Cardiac septum (tissue), 1 donor: ENCODE data around the gene STK17B. TPM values are rescaled to one million over a fixed set of nuclear protein-coding genes. Genes with fewer than 3 reads are reported as not detected.

Experiments
- DNase-seq: peaks from one replicate; pipeline ENCODE4 v3.0.0-alpha.2; 2020; ENCODE audit warnings: low spot score
- intact Hi-C: fragments of 100-400 bp; cut with DNase I; formaldehyde crosslinking; loops from one replicate; pipeline ENCODE4 v1.14.0; 2022
- total RNA-seq: library from RNA; stranded (reverse); fragmentation: NEBNext Ultra II Directional; extraction: Animal tissue kit (Norgen Biotek cat#: 25700); gene quantifications from one replicate; pipeline ENCODE4 v1.2.1, GENCODE V29; 2021
- donor health status: DM: no; HTN: no; CAD: no.

The STK17B gene
- total RNA-seq, 1 donor from 2014 or later: 4.0 TPM

DNA sequence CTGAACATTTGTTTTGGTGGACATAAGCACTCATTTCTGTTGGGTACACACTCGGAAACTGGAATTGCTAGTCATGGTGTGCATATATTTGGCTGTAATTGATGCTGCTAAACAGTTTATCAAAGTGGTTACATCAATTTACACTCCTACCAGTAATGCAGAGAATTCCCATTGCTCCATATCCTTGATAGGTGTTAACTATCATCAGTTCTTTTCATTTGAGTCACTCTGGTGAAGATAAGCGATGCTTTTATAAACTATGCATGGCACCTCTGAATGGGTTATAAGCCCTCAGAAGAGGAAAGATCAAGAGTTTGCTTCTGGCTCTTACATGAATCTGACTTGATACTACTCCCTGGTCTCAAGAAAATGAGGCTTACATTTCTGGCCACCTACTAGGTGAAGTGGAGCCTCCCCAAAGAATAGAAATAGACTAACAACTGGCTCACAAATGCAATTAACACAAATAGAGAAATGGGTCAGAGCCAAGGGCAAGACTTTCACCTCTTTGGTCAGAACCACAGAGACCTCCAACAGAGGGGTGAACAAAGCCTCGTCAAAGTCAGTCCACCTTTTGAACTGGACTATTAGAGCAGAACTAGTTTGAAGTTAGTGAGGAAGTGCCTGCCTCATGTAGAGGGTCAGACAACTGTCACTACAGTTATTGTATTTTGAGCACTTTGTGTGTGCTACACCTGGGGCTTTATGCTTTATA is 15.0 kb upstream of the STK17B start:
- DNase-seq: no peak
- intact Hi-C loops: no loop called here

DNA sequence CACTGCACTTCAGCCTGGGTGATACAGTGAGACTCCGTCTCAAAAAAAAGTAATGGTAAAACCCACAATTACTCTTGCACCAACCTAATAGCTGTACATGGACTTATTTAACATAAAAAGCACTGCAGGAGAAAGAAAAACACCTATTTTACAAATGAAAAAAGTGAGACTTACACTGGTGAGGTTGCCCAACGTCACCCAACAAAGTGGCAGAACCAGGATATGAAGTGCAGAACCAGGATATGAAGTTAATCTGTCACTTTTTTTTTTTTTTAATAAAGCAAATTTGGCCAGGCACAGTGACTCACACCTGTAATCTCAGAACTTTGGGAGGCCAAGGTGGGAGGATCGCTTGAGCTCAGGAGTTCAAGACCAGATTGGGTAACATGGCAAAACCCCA is 13.5 kb upstream of the STK17B start:
- intact Hi-C loops: no loop called here
- DNase-seq: no peak

DNA sequence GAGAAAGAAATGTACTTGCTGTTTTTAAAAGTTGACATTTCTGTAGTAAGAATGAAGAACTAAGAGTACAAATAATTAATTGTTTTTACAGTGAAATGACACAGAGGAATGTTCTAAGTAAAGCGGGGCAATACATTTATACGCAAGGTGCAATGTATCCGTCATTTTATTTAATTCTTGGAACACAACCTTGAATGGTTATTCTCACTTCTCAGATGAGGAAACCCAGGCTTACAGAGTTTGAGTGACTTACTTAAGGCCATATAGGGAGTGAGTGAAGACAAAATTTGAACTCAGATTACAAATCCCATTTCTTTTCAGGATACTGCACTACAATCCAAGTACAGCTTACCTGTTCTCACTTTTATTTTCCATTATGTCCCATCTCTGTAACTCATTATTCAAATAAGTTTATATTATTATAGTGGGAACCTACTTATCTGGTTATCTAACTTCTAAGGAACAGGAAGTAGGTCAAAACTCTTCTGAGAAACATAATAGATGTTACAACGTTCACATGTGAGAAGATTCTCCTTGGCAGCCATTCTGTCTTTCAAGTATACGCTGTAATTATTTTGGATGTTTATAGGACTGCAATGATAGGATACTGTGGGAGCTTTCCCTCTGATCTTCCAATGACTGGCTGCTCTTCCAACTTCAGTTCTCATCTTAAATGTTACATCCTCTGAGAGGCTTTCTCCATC is 12.3 kb upstream of the STK17B start:
- intact Hi-C loops: no loop called here

DNA sequence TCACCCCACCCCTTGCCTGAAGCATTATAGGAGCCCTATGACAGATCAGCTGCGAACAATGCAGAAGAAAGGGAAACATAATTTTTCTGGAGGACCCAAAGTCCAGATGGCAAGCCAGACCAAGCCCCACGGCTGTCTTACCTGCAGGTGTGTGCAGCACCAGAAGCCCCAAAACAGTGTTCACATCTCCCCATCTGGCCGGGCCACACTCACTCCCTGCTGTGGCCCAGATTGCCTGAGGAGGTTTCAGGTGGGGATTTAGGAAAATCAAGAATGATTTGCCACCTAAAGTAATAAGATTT is 11.7 kb upstream of the STK17B start:
- DNase-seq: no peak
- intact Hi-C loops: no loop called here

More for the DNA sequence above, 12.3 kb upstream of the STK17B start:
- DNase-seq: no peak

DNA sequence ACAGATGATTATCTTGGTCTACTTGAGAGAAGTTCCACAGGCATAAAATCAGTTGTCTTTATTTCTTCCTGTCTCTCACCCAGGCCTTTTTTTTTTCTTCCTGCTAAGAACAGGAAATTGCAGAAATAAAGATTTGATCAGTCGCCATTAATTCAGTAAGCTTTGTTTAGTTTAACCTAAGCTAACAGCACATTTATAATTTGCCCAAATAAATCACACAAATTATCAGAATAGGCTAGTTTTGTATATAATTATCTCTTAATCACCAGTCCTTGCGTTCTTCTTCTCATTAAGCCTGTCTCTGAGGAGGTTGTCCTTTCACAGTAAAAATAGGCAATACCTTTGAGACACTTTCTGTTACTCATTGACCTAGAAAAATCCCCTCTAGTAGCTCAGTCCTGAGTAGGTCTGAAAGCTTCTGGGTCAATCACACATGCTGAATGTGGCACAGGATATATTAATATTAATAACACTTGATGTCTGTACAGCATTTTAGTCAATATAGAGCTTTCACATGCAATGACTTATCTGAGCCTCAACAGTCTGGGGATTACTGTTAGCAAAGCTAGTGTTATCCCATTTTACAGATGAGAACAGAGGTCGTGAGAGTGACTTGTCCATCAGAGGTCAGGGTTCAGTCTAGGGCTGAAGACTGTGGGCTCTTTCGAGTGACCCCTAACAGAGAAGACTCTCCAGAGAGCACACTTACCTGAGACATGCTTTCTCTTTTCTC is 11.2 kb upstream of the STK17B start:
- intact Hi-C loops: no loop called here
- no peak for DNase-seq

DNA sequence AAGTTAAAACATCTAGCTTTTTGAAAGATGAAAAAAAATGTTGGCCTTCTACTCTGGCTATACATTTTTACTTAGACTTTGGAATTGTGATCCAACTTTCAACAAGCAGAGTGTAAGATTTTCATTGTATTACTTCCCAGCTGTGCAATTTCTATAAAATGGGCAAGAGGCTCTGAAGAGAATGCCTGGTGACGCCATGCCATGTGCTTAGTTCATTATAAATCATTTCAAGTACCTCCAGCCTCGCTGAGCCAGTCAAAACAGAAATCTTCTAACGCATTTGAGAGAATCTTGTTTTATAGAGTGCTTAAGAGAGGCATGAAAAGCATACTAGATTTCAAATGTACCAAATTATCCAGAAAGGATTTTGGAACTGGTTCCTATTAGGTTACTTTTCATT is 10.1 kb upstream of the STK17B start:
- DNase-seq: no peak
- intact Hi-C loops: no loop called here

DNA sequence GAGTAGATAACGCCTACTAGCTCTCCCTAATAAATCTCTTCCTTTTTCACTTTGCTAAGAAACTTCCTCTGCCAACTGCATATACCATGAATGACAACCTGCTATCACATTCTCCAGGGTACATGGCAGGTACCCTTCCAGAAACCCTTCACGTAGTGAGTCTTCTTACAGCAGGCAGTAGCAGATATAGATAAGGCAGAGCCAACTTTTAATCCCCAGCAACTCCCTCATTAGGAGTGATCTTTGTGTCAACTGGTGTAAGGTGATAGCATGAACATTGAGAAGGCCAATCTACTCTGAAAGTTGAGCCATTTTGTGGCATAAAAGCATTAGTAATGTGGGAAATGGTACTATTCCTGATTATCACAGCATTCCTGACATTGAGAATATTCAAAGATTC is 5.7 kb upstream of the STK17B start:
- DNase-seq: no peak
- intact Hi-C loops: no loop called here

DNA sequence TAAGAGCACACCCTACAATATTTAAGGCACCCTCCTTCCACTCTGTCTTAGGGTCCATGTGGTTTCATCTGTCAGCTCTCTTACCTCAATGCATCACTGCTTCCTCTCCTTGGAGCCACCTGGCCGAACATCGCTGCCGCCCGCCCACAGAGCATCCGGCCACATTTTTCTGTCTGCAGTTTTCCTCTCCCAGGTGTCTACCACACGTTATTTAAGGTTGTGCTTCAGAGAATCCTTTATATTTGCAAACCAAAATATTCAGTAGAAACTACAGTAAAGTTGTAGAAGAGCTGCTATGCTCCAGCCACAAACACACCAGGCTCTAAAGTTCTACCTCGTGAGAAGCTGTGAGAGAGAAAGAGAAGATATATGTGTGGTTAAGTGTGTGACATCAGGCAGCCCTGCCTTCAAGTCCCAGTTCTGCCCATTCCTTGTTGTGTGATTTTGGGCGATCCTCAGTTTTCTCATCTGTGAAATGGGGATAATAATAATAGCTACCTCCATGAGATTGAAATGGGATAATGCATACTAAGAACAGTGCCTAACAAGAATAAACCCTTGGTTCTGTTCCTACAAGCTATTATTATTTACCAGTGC is 4.9 kb upstream of the STK17B start:
- DNase-seq: no peak
- intact Hi-C loops: no loop called here

DNA sequence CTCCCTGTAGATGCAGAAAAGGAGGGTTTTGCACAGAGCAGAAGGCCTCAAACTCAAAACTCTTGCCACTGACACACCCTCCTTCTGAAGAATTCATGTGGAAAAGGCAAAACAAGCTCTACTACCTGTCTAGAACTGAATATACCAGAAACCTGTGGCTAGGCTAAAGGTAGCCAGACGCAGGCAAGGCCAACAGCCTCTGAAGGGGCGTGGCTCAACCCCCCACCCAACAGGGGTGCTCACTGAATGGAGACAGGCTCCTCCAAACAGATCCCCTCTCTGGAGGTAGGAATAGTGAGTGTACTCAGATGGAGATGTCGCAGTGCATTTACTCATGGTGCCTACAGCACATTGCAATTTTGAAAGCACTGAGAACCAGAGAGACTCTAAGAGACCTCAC is 3.0 kb upstream of the STK17B start:
- intact Hi-C loops: loop anchor here (5.0 kb wide), 1 partner anchor 97 kb away; no protein-coding TSS in a partner anchor
- DNase-seq: no peak

DNA sequence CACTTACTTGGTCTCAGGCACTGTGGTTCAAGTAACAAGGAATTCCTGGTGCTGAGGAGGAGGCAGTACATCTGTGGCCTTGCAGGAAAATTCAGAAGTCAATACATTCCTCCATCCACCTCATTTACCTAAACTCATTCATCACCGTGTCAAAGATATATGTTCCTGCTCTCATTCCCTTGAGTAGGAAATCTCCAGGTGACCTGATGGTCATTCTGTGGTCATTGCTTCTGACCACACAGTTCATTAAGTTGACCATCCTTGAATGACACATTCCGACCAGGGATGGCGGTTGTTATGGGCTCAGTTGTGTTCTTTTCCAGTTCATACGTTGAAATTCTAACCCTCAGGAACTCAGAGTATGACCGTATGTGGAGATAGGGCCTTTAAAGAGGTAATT is 2.1 kb upstream of the STK17B start:
- DNase-seq: no peak
- intact Hi-C loops: loop anchor here (5.0 kb wide), 1 partner anchor 96 kb away; no protein-coding TSS in a partner anchor

DNA sequence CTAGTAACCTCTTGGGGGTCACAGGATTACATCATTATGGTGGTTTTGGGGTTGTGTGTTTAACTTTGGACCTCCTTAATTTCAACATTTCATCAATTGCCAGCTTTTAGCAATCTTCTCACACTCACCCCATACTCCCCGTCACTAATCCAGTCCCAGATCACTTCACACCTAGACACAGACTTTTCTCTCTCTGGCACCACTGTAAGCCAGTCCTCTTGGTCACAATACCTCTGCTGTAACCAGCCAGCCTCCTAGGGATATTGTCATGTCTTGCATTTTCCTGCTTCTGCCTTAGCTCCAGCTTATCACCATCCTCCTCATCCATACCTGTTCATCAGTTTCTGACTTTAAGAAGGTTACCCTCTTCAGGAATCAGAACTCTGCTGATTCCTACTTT is 1.6 kb upstream of the STK17B start:
- no peak for DNase-seq
- intact Hi-C loops: loop anchor here (5.0 kb wide), 1 partner anchor 96 kb away; no protein-coding TSS in a partner anchor

DNA sequence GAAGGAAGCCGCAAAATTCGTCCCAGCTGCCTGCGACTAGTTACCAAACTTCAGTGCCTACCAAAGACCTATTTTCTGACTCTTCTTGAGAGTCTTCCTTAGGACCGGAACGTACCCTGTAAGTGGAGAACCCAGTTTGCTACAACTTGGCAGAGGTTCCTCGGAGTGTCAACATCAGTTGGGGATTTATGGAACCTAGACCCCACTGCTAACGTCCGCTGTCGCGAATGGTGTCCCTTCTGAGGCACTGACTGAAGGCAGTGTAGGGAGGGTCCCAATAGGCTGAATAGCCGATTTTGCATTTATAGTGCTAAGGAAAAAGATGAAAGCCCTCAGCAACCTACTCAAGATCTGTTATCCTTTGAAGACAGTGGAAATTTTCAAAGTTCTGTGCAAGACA is 568 bp upstream of the STK17B start:
- intact Hi-C loops: loop anchor here (5.0 kb wide), 1 partner anchor 95 kb away; no protein-coding TSS in a partner anchor
- no peak for DNase-seq

DNA sequence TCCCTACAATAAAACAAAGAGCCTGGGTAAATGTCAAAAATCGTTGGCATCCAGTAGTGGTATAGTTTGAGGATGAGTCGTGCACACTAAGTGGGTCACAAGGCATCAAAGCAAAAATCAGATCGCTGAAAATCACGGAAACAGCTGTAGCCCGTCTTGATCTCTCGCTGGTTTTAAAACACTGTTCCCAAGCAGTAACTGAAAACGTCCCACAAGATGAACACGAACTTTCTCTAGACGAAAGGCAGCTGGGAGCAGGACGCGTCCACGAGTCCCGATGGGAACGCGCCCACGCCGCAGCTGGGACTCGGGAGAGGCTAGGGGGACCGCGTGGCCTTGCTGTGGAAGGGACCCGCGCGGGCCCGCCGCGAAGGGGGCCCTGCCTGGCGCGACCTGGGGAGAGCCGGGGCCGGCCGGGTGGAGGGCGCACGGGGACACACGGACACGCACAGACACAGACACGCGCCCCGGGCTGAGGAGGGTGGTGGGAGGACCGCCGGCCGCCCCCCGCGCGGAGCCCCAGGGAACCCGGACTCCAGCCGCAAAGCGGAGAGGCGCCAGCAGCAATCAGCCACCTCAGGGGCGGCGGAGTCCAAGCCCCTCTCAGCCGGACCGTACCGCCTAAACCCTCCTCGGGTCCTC is 651 bp downstream of the STK17B start:
- peak; percentile 78 for DNase-seq
- intact Hi-C loops: loop anchor here (5.0 kb wide), 1 partner anchor 93 kb away; no protein-coding TSS in a partner anchor

DNA sequence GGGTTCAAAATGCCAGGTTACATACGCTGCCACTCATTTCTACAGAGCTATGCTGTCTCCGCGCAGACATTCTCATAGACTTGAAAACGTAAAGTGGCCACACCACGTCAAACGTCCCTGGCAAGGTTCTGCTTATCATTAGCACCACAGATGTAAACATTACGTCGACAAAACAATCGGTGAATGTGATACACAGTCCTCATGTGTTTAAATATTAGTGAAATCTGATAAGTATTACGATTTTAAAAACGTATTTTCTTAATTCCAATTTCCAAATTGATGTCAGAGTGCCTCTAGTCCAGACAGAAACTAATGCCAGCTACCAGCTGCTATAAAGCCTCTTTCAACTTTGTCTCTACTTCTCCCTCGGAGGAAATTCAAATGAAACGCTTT is 1.2 kb downstream of the STK17B start:
- intact Hi-C loops: loop anchor here (5.0 kb wide), 1 partner anchor 93 kb away; no protein-coding TSS in a partner anchor
- no peak for DNase-seq

DNA sequence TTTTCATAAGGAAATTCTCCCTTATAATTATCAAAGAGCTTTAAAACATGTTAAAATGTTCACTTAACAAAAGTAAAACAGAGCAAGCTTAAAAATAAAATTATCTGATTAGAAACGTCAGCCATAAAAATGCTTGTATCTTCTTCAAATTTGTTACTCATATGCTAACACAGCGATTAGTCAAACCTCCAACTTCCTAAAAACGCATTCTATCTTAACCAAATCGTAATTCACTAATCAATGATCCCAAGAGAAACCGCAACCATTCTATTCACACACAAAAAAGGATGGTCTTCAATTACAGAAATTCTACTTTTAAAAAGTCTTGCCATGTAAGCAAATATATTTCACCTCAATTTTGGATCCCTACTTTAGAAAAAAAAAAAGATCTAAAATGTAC is 1.9 kb downstream of the STK17B start:
- intact Hi-C loops: no loop called here
- no peak for DNase-seq

DNA sequence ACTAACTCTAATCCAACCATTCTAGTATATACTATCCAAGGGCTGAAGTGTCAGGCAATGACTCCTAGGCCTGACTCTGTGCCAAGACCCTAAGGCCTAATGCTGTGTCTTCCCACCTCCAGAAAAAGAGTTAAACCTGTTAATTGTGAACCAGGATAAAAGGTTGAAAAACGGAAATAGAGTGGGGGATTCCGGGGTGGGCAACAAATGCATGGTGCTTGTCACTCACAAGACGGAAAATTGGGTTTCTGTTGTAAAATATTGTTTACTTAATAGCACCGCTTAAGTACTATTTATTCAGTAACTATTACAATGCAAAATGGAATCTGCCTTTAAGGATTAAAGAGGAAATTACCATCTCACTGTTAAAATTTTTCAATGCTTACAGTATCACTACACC is 3.2 kb downstream of the STK17B start:
- no peak for DNase-seq
- intact Hi-C loops: no loop called here

DNA sequence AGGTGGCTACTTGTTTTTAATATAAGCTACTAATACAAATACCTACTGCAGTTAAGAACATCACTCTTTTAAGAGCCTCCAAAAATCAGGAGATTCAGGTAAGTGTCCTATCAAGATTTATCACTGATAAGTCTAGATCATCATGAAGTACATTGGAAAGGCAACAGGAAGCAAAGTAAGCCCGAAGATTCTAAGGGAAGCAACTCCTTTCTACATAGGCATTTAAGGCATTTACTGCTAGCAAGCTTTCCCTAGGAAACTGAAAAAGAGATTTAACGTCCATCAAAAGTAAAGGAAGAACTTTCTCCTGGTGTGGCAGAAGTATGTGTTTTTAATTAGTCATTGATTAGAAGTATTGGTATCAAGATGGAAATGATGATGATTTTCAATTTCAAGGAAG is 3.7 kb downstream of the STK17B start:
- intact Hi-C loops: no loop called here
- no peak for DNase-seq

DNA sequence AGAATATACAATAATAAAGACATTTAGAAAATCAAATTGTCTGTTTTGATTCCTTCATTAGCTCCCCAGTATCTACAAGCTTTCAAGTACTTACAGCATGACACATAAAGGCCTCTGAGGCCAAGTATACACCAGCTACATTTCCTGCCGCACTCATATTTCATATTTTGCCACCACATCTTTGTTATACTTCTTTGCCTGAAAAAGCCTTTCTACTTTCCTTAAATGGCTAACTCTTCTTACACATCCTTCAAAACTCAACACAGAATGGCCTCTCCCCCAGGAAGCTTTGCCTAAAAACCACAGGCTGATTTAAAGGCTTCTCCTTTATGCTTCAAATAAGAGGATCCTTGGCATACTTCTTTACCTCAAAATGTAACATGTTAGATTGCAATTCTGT is 4.5 kb downstream of the STK17B start:
- intact Hi-C loops: no loop called here
- no peak for DNase-seq

DNA sequence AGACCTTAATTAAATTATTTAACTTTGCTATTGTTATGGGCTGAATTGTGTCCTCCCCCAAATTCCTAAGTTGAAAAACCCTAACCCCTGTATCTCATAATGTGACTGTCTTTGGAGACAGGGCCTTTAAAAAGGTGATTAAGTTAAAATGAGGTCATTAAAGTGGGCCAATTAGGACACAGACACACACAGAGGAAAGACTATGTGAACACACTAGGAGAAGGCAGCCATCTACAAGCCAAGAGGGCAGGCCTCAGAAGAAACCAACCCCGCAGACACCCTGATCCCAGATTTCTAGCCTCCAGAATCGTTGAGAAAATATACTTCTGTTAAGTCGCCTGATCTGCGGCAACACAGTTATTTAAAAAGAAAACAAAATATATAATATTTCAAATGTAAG is 6.4 kb downstream of the STK17B start:
- intact Hi-C loops: no loop called here
- DNase-seq: no peak

DNA sequence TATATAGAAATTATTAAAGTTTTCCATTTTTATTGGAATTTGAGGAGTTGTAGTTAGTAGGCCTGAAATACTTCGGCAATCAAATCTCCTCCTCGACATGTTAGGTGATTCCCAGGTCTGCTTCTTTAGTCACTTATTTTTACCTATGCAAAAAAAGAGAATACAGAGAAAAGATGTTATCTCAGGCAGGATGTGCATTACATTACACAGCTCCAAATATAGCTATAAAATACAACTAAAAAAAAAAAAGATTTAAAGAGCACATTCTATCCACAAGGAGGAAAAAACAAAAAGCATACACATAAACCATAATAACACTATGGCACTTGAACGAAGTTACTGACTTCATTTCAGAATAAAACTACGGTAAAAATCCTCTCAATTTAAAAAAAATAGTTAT is 8.1 kb downstream of the STK17B start:
- no peak for DNase-seq
- intact Hi-C loops: no loop called here
